AG04450 (cell line): Measurements from ENCODE around the gene C1orf53. TPM values are rescaled to one million over a fixed set of nuclear protein-coding genes. Genes with fewer than 3 reads are reported as not detected.

Experiments
- CTCF ChIA-PET: fragments of 300-600, 350-600 bp; formaldehyde crosslinking; extraction: SDS; loops from one replicate; lab custom pipeline; 2022; ENCODE audit warnings: antibody characterized with exemption, inconsistent platforms; lab: Charles Lee
- POLR2A ChIA-PET: fragments of 350-600 bp; formaldehyde crosslinking; extraction: SDS; loops from one replicate; lab custom pipeline; 2021; ENCODE audit warnings: antibody characterized with exemption, inconsistent platforms; lab: Yijun Ruan, JAX
- DNase-seq: peaks from one replicate; pipeline ENCODE4 v3.0.0-alpha.2; 2011; ENCODE audit warnings: low read depth, low spot score
- H3K27ac ChIP-seq: one replicate; pipeline ENCODE4 v1.5.1; 2012; ENCODE audit warnings: low read depth, low read length, control low read depth
- H3K27me3 ChIP-seq: one replicate; pipeline ENCODE4 v1.6.0; 2012; ENCODE audit warnings: low read length; ENCODE audit not compliant: control insufficient read depth, insufficient read depth
- H3K4me3 ChIP-seq: 2 replicates; pipeline ENCODE4 v1.5.1; 2011; ENCODE audit warnings: mild to moderate bottlenecking, low read depth, low read length, control low read depth
- H3K9me3 ChIP-seq: 2 replicates; pipeline ENCODE4 v1.5.1; 2012; ENCODE audit warnings: low read length; ENCODE audit not compliant: control insufficient read depth, insufficient read depth
- CTCF ChIP-seq: IDR thresholded peaks from 2 replicates; pipeline ENCODE4 v1.5.1; 2011; ENCODE audit warnings: low read depth, low read length, control low read depth, inconsistent platforms
- polyA plus RNA-seq: library from polyadenylated mRNA; depleted of rRNA; stranded (reverse); fragments of >200 nt; gene quantifications from 2 replicates; pipeline ENCODE4 v1.2.3, GENCODE V29; 2011; rRNA removed

C1orf53 gene
- polyA plus RNA-seq, 1 experiment, result 6.2 TPM

GRCh38 chr1:197954718-197955418 is 52.4 kb downstream of the C1orf53 start:
- CTCF ChIA-PET, result no interaction called here
- POLR2A ChIA-PET, result no interaction called here

GRCh38 chr1:197955486-197956394 is 53.3 kb downstream of the C1orf53 start:
- Histone ChIP-seq H3K9me3 (no peaks in the 10 kb centered on the region), H3K4me3 (no peak overlapping the region), H3K27ac (no peak overlapping the region), H3K27me3 (no peaks in the 10 kb centered on the region)
- ChIA-PET CTCF (no interaction called here), POLR2A (no interaction called here)
- peak; percentile 18 for DNase-seq
- no peak for TF ChIP-seq CTCF

More at GRCh38 chr1:197954718-197955418, 52.4 kb downstream of the C1orf53 start:
- H3K9me3 ChIP-seq, result no peaks in the 10 kb centered on the region
- H3K4me3 ChIP-seq, result no peak overlapping the region
- TF ChIP-seq CTCF, result no peak
- DNase-seq, result no peak
- no peaks in the 10 kb centered on the region for H3K27me3 ChIP-seq
- H3K27ac ChIP-seq, result no peak overlapping the region

Other genes starting within 250 kb of the C1orf53 start
- 13.9 and 17.7 TPM in 2 replicates for gene DENND1B, start 127.2 kb upstream of the C1orf53 start, polyA plus RNA-seq
- gene LHX9, start 14.7 kb downstream of the C1orf53 start, polyA plus RNA-seq, result not detected in 2 replicates